Measurements from ENCODE around the gene FAM163B.

FAM163B gene

GRCh38 chr9:133575186-133576030 is 33.8 kb downstream of the FAM163B start:
- H3K9me3 ChIP-seq (ENCODE audit: control insufficient read depth, insufficient read depth, low read length): no peaks in the 10 kb centered on the region
- no peaks in the 10 kb centered on the region for H3K36me3 ChIP-seq (ENCODE audit: control insufficient read depth, insufficient read depth, low read length)
- H3K9ac ChIP-seq (ENCODE audit: low read depth, low read length): no peak overlapping the region
- no peaks in the 10 kb centered on the region for H3K4me1 ChIP-seq (ENCODE audit: control insufficient read depth, insufficient read depth, low read length)
- no peaks in the 10 kb centered on the region for H3K27me3 ChIP-seq (ENCODE audit: control insufficient read depth, insufficient read depth, low read length)
- no peak overlapping the region for H3K4me3 ChIP-seq (ENCODE audit: low read depth, low read length)

GRCh38 chr9:133574771-133575170 is 34.4 kb downstream of the FAM163B start:
- Histone ChIP-seq H3K27me3 (ENCODE audit: control insufficient read depth, insufficient read depth, low read length) (no peaks in the 10 kb centered on the region), H3K4me3 (ENCODE audit: low read depth, low read length) (no peak overlapping the region), H3K36me3 (ENCODE audit: control insufficient read depth, insufficient read depth, low read length) (no peaks in the 10 kb centered on the region), H3K9me3 (ENCODE audit: control insufficient read depth, insufficient read depth, low read length) (no peaks in the 10 kb centered on the region), H3K4me1 (ENCODE audit: control insufficient read depth, insufficient read depth, low read length) (no peaks in the 10 kb centered on the region), H3K9ac (ENCODE audit: low read depth, low read length) (no peak overlapping the region)

GRCh38 chr9:133573791-133574515 is 35.2 kb downstream of the FAM163B start:
- Histone ChIP-seq H3K9ac (ENCODE audit: low read depth, low read length) (no peak overlapping the region), H3K4me3 (ENCODE audit: low read depth, low read length) (no peak overlapping the region), H3K27me3 (ENCODE audit: control insufficient read depth, insufficient read depth, low read length) (no peaks in the 10 kb centered on the region), H3K9me3 (ENCODE audit: control insufficient read depth, insufficient read depth, low read length) (no peaks in the 10 kb centered on the region), H3K4me1 (ENCODE audit: control insufficient read depth, insufficient read depth, low read length) (no peaks in the 10 kb centered on the region), H3K36me3 (ENCODE audit: control insufficient read depth, insufficient read depth, low read length) (no peaks in the 10 kb centered on the region)

- H3K9me3 ChIP-seq (ENCODE audit: control insufficient read depth, insufficient read depth, low read length): no peaks in the 10 kb centered on the region
- no peaks in the 10 kb centered on the region for H3K36me3 ChIP-seq (ENCODE audit: control insufficient read depth, insufficient read depth, low read length)
- H3K27me3 ChIP-seq (ENCODE audit: control insufficient read depth, insufficient read depth, low read length): no peaks in the 10 kb centered on the region
- H3K9ac ChIP-seq (ENCODE audit: low read depth, low read length): no peak overlapping the region
- no peaks in the 10 kb centered on the region for H3K4me1 ChIP-seq (ENCODE audit: control insufficient read depth, insufficient read depth, low read length)
- H3K4me3 ChIP-seq (ENCODE audit: low read depth, low read length): no peak overlapping the region
These were observed 36.3 kb downstream of the FAM163B start for GRCh38 chr9:133572821-133573361.

GRCh38 chr9:133571896-133572595 is 37.1 kb downstream of the FAM163B start:
- Histone ChIP-seq H3K9ac (ENCODE audit: low read depth, low read length) (no peak overlapping the region), H3K4me1 (ENCODE audit: control insufficient read depth, insufficient read depth, low read length) (no peaks in the 10 kb centered on the region), H3K4me3 (ENCODE audit: low read depth, low read length) (no peak overlapping the region), H3K36me3 (ENCODE audit: control insufficient read depth, insufficient read depth, low read length) (no peaks in the 10 kb centered on the region), H3K9me3 (ENCODE audit: control insufficient read depth, insufficient read depth, low read length) (no peaks in the 10 kb centered on the region), H3K27me3 (ENCODE audit: control insufficient read depth, insufficient read depth, low read length) (no peaks in the 10 kb centered on the region)

- Histone ChIP-seq H3K36me3 (ENCODE audit: control insufficient read depth, insufficient read depth, low read length) (no peaks in the 10 kb centered on the region), H3K27me3 (ENCODE audit: control insufficient read depth, insufficient read depth, low read length) (no peaks in the 10 kb centered on the region), H3K9me3 (ENCODE audit: control insufficient read depth, insufficient read depth, low read length) (no peaks in the 10 kb centered on the region)
These were observed 37.7 kb downstream of the FAM163B start for GRCh38 chr9:133571391-133571890.

GRCh38 chr9:133570691-133571080 is 38.5 kb downstream of the FAM163B start:
- Histone ChIP-seq H3K4me3 (ENCODE audit: low read depth, low read length) (no peak overlapping the region), H3K36me3 (ENCODE audit: control insufficient read depth, insufficient read depth, low read length) (no peaks in the 10 kb centered on the region), H3K9ac (ENCODE audit: low read depth, low read length) (no peak overlapping the region), H3K4me1 (ENCODE audit: control insufficient read depth, insufficient read depth, low read length) (no peaks in the 10 kb centered on the region), H3K27me3 (ENCODE audit: control insufficient read depth, insufficient read depth, low read length) (no peaks in the 10 kb centered on the region), H3K9me3 (ENCODE audit: control insufficient read depth, insufficient read depth, low read length) (no peaks in the 10 kb centered on the region)

More at GRCh38 chr9:133571391-133571890, 37.7 kb downstream of the FAM163B start:
- Histone ChIP-seq H3K4me3 (ENCODE audit: low read depth, low read length) (no peak overlapping the region), H3K4me1 (ENCODE audit: control insufficient read depth, insufficient read depth, low read length) (no peaks in the 10 kb centered on the region), H3K9ac (ENCODE audit: low read depth, low read length) (no peak overlapping the region)

GRCh38 chr9:133569891-133570690 is 39.1 kb downstream of the FAM163B start:
- Histone ChIP-seq H3K9me3 (ENCODE audit: control insufficient read depth, insufficient read depth, low read length) (no peaks in the 10 kb centered on the region), H3K4me1 (ENCODE audit: control insufficient read depth, insufficient read depth, low read length) (no peaks in the 10 kb centered on the region)

GRCh38 chr9:133569121-133569785 is 39.9 kb downstream of the FAM163B start:
- Histone ChIP-seq H3K27me3 (ENCODE audit: control insufficient read depth, insufficient read depth, low read length) (no peaks in the 10 kb centered on the region), H3K4me3 (ENCODE audit: low read depth, low read length) (no peak overlapping the region), H3K36me3 (ENCODE audit: control insufficient read depth, insufficient read depth, low read length) (no peaks in the 10 kb centered on the region), H3K9ac (ENCODE audit: low read depth, low read length) (no peak overlapping the region), H3K4me1 (ENCODE audit: control insufficient read depth, insufficient read depth, low read length) (no peaks in the 10 kb centered on the region), H3K9me3 (ENCODE audit: control insufficient read depth, insufficient read depth, low read length) (no peaks in the 10 kb centered on the region)

More at GRCh38 chr9:133569891-133570690, 39.1 kb downstream of the FAM163B start:
- Histone ChIP-seq H3K4me3 (ENCODE audit: low read depth, low read length) (no peak overlapping the region), H3K9ac (ENCODE audit: low read depth, low read length) (no peak overlapping the region), H3K36me3 (ENCODE audit: control insufficient read depth, insufficient read depth, low read length) (no peaks in the 10 kb centered on the region), H3K27me3 (ENCODE audit: control insufficient read depth, insufficient read depth, low read length) (no peaks in the 10 kb centered on the region)

- Histone ChIP-seq H3K36me3 (ENCODE audit: control insufficient read depth, insufficient read depth, low read length) (no peaks in the 10 kb centered on the region), H3K9me3 (ENCODE audit: control insufficient read depth, insufficient read depth, low read length) (no peaks in the 10 kb centered on the region), H3K27me3 (ENCODE audit: control insufficient read depth, insufficient read depth, low read length) (no peaks in the 10 kb centered on the region), H3K4me3 (ENCODE audit: low read depth, low read length) (no peak overlapping the region), H3K4me1 (ENCODE audit: control insufficient read depth, insufficient read depth, low read length) (no peaks in the 10 kb centered on the region), H3K9ac (ENCODE audit: low read depth, low read length) (peak overlapping the region; percentile 16)
These were observed 41.0 kb downstream of the FAM163B start for GRCh38 chr9:133568186-133568585.
